Medulla oblongata (tissue), 1 donor: Measurements from ENCODE around the gene PRPH.
"Not testable (repeated sequence)": the region's sequence is repeated elsewhere in the genome, so short reads cannot be mapped to it uniquely, and the experiment has no call there.

ENCODE experiments used
- DNase-seq: peaks from one replicate; pipeline ENCODE4 v3.0.0-alpha.2; 2015; ENCODE audit errors: extremely low spot score

The PRPH gene

GRCh38 chr12:49298160-49298559 is 3.2 kb downstream of the PRPH start:
- DNase-seq: no peak

DNA sequence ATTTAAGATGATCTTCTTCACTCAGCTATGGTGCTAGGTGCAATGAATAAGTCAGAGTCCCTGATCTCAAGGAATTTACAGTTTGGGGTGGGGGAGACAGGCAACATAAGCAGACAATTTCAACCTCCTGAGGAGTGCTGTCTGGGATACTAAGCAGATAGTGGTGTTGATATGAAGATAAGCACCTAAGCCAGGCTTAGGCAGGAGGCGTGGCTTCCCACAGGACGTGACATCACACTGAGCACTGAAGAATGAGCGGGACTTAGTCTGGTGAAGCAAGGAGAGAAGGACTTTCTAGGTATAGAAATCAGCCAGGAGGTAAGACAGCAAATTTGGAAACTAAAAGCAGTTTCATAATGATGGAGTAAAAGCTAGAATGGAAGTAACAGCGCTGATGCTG is 6.8 kb downstream of the PRPH start:
- no peak for DNase-seq

- no peak for DNase-seq
Observed at GRCh38 chr12:49304161-49304560, 9.2 kb downstream of the PRPH start.

DNA sequence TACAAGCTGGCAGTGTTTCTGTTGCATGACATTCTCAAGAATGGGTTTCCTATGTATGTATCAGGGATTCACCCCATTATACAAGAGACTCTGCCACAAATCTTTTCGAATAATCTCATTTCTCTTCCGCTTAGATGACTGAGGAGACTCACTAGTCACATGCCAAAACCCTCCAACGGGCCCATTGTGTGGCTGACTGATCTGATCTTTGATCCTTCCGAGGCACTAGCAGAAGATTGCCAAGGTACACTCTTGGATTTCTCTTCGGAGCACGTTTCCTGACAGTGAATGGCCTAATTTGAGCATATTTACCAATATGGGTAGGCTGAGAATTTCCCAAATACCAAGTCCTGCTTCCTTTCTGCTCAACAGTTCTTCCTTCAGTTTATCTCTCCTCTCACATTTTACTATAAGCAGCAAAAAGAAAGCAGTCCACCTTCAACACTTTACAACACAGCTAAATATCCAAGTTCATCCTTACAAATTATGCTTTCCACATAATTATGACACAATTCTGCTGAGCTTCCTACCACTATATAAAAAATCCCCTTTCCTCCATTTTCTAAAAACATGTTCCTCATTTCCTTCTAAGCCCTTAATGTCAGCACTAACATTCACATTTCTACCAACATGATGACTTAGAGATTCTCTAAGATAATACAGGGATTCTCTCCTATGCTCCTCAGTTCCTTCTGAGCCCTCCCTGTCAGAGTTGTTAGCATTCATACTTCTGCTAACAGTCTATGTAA is 11.0 kb downstream of the PRPH start:
- no peak for DNase-seq

DNA sequence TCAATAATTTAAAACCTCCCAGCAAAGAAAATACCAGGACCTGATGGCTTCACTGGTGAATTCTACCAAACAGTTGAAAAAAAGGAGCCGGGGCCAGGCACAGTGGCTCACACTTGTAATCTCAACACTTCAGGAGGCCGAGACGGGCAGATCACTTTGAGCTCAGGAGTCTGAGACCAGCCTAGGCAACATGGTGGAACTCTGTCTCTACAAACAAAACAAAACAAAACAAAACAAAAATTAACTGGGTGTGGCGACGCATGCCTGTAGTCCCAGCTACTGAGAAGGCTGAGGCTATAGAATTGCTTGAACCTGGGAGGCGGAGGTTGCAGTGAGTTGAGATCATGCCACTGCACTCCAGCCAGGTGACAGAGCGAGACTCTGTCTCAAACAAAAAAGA is 14.4 kb downstream of the PRPH start:
- no peak for DNase-seq

- not testable (repeated sequence) for DNase-seq
Observed at GRCh38 chr12:49310451-49311000, 15.6 kb downstream of the PRPH start.

GRCh38 chr12:49314811-49315210 is 19.9 kb downstream of the PRPH start:
- no peak for DNase-seq

DNA sequence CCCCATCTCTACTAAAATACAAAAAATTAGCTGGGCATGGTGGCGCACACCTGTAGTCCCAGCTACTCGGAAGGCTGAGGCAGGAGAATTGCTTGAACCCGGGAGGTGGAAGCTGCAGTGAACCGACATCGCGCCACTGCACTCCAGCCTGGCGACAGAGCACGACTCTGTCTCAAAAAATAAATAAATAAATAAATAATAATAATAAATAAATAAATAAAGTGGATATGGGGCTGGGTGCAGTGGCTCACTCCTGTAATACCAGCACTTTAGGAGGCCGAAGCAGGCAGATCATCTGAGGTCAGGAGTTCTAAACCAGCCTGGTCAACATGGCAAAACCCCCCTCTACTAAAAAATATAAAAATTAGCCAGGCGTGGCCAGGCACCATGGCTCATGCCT is 22.2 kb downstream of the PRPH start:
- not testable (repeated sequence) for DNase-seq

- not testable (repeated sequence) for DNase-seq
Observed at GRCh38 chr12:49320411-49321103, 25.6 kb downstream of the PRPH start.

DNA sequence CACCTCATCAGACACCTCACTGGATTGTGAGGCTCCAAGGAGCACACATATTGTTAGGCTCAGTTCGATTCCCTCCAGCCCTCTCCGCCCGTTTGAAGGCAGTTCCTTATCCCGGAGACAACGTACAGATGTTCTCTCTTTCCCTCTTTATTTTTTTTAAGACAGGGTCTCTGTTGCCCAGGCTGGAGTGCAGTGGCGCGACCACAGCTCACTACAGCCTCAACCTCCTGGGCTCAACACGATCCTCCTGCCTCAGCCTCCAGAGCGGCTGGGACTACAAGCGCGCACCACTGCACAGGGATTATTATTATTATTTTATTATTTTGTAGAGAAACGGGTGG is 27.4 kb downstream of the PRPH start:
- no peak for DNase-seq

GRCh38 chr12:49322708-49323523 is 28.0 kb downstream of the PRPH start, which contains the start of gene TROAP:
TSS of gene TROAP (plus strand) at chr12:49323255. CDS start at chr12:49323609, 354 bp downstream.
- peak; percentile 100 for DNase-seq

DNA sequence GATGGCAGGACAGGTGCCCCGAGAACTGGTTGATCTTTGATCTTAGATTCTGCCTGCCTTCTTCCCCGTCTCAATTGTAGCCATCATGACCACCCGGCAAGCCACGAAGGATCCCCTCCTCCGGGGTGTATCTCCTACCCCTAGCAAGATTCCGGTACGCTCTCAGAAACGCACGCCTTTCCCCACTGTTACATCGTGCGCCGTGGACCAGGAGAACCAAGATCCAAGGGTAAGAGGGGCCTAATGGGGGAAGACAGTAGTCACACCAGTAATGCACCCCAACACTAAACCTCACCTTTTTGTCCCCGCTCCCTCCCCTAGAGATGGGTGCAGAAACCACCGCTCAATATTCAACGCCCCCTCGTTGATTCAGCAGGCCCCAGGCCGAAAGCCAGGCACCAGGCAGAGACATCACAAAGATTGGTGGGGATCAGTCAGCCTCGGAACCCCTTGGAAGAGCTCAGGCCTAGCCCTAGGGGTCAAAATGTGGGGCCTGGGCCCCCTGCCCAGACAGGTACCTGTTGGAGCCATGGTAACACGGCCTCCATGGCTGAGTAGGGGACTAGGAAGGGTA is 28.7 kb downstream of the PRPH start:
- no peak for DNase-seq

DNA sequence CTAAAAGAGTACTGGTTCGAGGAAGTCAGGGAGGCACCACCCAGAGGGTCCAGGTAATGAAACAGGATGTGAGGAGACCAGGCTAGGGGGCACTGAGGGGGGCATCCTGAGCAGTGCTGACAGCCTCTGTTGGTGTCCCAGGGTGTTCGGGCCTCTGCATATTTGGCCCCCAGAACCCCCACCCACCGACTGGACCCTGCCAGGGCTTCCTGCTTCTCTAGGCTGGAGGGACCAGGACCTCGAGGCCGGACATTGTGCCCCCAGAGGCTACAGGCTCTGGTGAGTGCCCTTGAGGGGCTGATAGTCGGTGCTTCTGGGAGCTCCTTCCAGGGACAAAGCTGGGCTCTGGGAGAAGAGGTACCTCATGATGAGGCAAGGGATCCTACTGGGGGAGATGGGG is 30.7 kb downstream of the PRPH start:
- no peak for DNase-seq

DNA sequence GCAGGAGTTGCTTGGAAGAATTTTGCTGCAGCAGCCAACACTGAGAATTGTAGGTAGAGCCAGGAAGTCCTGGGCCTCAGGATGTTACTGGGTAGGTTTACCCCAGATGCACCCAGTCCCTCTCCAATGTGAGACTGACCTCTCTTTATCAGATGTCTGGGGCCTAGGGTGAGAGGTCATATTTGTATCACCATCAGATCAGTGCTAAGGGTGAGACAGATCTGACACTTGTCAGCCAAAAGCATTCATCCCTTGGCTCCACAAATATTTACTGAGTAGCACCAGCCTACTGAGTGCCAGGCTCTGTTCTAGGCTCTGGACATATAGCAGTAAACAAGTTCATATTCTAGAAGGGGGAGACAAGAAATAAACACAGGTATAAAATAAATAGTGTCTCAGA is 32.4 kb downstream of the PRPH start:
- DNase-seq: no peak

DNA sequence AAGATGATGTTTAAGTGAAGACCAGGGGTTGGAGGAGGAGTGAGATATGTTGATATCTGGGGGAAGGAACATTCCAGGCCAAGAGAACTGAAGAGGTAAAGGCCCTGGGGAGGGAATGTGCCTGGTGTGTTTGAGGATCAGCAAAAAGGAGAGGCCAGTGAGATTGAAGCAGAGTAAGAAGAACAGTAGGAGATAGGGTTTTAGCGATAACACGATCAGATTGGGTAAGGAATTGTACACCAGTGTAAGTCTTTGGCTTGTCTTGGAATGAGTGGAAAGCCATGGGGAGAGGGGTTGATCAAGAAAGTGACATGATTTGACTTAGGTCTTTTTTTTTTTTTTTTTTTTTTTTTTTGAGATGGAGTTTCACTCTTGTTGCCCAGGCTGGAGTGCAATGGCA is 32.9 kb downstream of the PRPH start:
- no peak for DNase-seq

DNA sequence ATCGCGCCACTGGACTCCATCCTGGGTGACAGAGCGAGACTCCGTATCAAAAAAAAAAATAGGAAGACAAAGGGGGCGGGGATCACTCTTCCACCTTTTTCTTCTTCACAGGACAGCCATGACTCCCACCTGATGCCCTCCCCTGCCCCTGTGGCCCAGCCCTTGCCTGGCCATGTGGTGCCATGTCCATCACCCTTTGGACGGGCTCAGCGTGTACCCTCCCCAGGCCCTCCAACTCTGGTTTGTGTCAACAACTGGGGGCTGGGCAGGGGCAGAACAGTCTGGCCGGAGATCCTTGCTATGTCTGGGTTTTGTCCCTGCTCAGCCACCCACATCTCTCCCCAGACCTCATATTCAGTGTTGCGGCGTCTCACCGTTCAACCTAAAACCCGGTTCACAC is 33.9 kb downstream of the PRPH start:
- DNase-seq: no peak

DNA sequence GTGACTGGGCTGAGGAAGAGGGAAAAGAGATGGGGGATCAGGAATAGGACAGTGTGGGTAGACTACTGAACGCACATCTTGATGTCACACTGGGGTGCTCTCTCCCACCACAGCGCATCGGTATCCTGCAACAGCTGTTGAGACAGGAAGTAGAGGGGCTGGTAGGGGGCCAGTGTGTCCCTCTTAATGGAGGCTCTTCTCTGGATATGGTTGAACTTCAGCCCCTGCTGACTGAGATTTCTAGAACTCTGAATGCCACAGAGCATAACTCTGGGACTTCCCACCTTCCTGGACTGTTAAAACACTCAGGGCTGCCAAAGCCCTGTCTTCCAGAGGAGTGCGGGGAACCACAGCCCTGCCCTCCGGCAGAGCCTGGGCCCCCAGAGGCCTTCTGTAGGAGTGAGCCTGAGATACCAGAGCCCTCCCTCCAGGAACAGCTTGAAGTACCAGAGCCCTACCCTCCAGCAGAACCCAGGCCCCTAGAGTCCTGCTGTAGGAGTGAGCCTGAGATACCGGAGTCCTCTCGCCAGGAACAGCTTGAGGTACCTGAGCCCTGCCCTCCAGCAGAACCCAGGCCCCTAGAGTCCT is 35.2 kb downstream of the PRPH start:
- no peak for DNase-seq

DNA sequence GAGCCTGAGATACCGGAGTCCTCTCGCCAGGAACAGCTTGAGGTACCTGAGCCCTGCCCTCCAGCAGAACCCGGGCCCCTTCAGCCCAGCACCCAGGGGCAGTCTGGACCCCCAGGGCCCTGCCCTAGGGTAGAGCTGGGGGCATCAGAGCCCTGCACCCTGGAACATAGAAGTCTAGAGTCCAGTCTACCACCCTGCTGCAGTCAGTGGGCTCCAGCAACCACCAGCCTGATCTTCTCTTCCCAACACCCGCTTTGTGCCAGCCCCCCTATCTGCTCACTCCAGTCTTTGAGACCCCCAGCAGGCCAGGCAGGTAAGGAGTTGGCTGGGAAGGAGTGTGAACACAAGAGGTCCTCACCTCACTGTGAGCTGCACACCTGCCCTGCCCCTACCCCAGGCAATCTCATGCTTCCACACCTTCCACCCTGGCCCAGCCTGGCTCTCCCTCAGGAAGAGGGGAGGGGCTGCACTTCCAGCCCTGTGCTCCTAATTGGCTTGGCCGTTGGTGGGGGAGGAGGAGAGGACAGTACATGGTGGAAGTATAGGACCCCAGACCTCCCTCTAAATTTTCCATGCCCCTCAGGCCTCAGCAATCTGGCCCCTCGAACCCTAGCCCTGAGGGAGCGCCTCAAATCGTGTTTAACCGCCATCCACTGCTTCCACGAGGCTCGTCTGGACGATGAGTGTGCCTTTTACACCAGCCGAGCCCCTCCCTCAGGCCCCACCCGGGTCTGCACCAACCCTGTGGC is 35.9 kb downstream of the PRPH start:
- DNase-seq: no peak

- peak; percentile 84 for DNase-seq
Observed at GRCh38 chr12:49331380-49332222, 36.7 kb downstream of the PRPH start.

GRCh38 chr12:49332441-49332861 is 37.5 kb downstream of the PRPH start:
- DNase-seq: no peak
